Measurements from ENCODE around the gene RAB40B. TPM values are rescaled to one million over a fixed set of nuclear protein-coding genes. Genes with fewer than 3 reads are reported as not detected.
A peak's percentile ranks its signal among the peaks of the same experiment; 100 is the strongest.

The RAB40B gene
- total RNA-seq, 1 experiment from 2014 or later: 11.2 TPM

DNA sequence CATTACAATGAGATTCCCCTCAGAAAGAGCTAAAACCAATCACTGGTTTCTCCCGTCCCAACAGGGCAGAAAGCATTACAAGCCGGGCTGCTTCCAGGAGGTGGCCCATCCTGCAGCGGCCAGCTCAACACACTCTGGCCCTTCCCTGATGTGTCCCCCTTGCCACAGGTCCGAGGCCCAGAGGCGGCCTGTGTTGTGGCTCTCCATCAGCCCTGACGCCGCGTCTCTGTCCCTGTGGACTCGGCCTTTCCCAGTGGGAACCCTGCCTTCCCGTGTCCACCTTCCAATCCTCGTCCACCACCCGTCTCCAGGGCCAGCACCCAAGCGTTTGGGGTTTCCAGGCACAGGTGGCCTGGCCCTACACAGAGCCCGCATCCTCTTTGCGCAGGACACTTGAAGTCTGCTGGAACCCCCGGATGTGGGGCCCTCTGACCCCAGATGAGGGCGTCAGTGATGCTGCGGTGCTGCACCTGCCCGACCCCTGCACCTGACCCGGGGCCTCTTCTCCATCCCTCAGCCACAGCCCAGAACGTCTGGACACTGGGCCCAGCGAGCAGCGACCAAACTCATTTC, 21.1 kb downstream of the RAB40B start:
- H3K27ac ChIP-seq: no peak overlapping the region
- DNase-seq (ENCODE audit: low read depth in 1 of 2, low spot score in 2 of 2): no peak
- no peaks in the 10 kb centered on the region for H3K27me3 ChIP-seq (replicated peaks)
- H3K9me3 ChIP-seq (replicated peaks): peaks cover 9% of the 10 kb centered on the region
- no peak overlapping the region for H3K4me3 ChIP-seq
- no peaks in the 10 kb centered on the region for H3K4me1 ChIP-seq (replicated peaks)
- no peaks in the 10 kb centered on the region for H3K36me3 ChIP-seq

- no peak for DNase-seq (ENCODE audit: low read depth in 1 of 2, low spot score in 2 of 2)
- H3K4me3 ChIP-seq: no peak overlapping the region
- no peak overlapping the region for H3K27ac ChIP-seq
- no peaks in the 10 kb centered on the region for H3K4me1 ChIP-seq (replicated peaks)
- no peaks in the 10 kb centered on the region for H3K27me3 ChIP-seq (replicated peaks)
- no peaks in the 10 kb centered on the region for H3K36me3 ChIP-seq
- no peaks in the 10 kb centered on the region for H3K9me3 ChIP-seq (replicated peaks)
Observed at GRCh38 chr17:82675476-82676245, 22.8 kb downstream of the RAB40B start.

- Histone ChIP-seq H3K27me3 (replicated peaks) (no peaks in the 10 kb centered on the region), H3K27ac (no peak overlapping the region), H3K9me3 (replicated peaks) (no peaks in the 10 kb centered on the region), H3K36me3 (no peaks in the 10 kb centered on the region), H3K4me1 (replicated peaks) (no peaks in the 10 kb centered on the region), H3K4me3 (no peak overlapping the region)
- no peak for DNase-seq (ENCODE audit: low read depth in 1 of 2, low spot score in 2 of 2)
Observed at GRCh38 chr17:82674656-82675475, 23.6 kb downstream of the RAB40B start.

DNA sequence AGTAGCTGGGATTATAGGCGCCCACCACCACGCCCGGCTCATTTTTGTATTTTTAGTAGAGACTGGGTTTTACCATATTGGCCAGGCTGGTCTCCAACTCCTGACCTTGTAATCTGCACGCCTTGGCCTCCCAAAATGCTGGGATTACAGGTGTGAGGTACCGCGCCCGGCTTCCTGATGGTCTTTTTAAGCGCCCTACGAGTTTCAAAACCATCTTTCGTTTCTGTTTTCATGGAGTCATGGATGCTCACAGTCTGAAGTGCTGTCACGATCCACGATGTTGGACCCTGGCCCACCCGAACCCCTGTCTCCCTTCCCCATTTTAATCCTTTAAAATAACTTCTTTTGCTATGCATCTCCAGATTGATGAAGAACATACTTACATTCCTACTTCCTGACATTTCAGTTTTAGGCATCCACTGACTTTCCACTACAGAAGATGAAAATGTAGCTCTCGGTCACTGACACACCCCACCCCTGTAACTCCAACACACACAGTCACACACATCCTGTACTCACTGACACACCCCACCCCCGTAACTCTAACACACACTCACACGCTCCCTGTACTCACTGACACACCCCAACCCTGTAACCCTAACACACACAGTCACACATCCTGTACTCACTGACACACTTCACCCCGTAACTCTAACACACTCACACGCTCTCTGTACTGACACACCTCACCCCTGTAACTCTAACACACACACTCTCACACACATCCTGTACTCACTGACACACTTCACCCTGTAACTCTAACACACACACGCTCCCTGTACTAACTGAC, 27.6 kb downstream of the RAB40B start:
- Histone ChIP-seq H3K27ac (no peak overlapping the region), H3K27me3 (replicated peaks) (no peaks in the 10 kb centered on the region), H3K4me1 (replicated peaks) (peaks cover 7% of the 10 kb centered on the region), H3K9me3 (replicated peaks) (no peaks in the 10 kb centered on the region), H3K36me3 (no peaks in the 10 kb centered on the region), H3K4me3 (no peak overlapping the region)
- no peak for DNase-seq (ENCODE audit: low read depth in 1 of 2, low spot score in 2 of 2)

- Histone ChIP-seq H3K27me3 (replicated peaks) (no peaks in the 10 kb centered on the region), H3K4me3 (no peak overlapping the region), H3K27ac (no peak overlapping the region), H3K36me3 (no peaks in the 10 kb centered on the region), H3K9me3 (replicated peaks) (no peaks in the 10 kb centered on the region), H3K4me1 (replicated peaks) (peaks cover 7% of the 10 kb centered on the region)
- peak; percentile 61 to 81 for DNase-seq (ENCODE audit: low read depth in 1 of 2, low spot score in 2 of 2)
Observed at GRCh38 chr17:82668631-82669099, 29.8 kb downstream of the RAB40B start.

DNA sequence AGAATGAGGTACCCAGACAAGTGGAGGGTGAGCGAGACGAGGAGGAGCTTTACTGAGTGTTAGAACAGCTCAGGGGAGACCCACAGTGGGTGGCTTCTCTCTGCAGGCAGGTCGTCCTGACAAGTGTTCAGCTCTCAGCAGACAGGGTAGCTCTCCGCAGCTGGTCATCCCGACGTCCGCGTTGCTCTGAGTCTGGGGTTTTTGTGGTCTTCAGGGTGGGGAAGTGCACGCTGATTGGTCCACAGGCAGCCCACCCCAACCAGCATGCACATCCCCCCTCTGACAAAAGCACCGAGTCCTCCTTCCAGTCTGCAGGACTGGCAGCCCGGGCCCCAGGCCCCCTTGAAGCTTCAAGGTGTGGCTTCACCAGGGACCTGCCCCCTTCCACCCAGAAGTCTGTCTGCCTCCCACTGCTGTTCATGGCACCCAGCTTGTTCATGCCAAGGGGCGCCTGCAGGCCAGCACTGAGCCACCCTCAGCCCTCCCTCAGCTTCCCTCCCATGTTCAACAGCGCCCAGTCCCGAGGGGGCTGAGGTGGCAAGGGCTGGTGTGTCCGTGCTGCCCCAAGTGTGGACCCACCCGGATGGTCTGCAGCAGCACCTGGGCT, 30.4 kb downstream of the RAB40B start:
- no peak for DNase-seq (ENCODE audit: low read depth in 1 of 2, low spot score in 2 of 2)
- H3K27me3 ChIP-seq (replicated peaks): no peaks in the 10 kb centered on the region

DNA sequence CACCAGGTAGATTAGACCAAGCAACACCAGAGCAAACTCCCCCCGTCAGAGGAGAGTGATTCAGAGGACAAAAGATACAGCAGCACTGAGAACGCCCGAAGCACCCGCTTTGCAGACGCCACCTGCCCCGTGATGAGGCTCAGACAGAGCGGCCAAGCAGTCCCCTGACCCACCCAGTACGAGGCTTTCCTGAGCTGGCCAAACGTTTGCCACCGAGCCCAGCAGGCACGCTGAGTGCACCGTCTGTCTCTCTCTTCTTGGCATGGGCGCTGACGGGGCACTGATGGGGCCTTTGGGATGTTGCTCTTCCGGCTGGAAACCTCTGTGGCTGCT, 30.9 kb downstream of the RAB40B start:
- H3K27me3 ChIP-seq (replicated peaks): no peaks in the 10 kb centered on the region
- no peak for DNase-seq (ENCODE audit: low read depth in 1 of 2, low spot score in 2 of 2)
- H3K36me3 ChIP-seq: no peaks in the 10 kb centered on the region
- H3K27ac ChIP-seq: no peak overlapping the region
- H3K4me1 ChIP-seq (replicated peaks): peaks cover 7% of the 10 kb centered on the region
- H3K4me3 ChIP-seq: no peak overlapping the region
- H3K9me3 ChIP-seq (replicated peaks): no peaks in the 10 kb centered on the region

More for the DNA sequence above, 30.4 kb downstream of the RAB40B start:
- no peaks in the 10 kb centered on the region for H3K9me3 ChIP-seq (replicated peaks)
- peaks cover 7% of the 10 kb centered on the region for H3K4me1 ChIP-seq (replicated peaks)
- no peak overlapping the region for H3K4me3 ChIP-seq
- no peaks in the 10 kb centered on the region for H3K36me3 ChIP-seq
- H3K27ac ChIP-seq: no peak overlapping the region

DNA sequence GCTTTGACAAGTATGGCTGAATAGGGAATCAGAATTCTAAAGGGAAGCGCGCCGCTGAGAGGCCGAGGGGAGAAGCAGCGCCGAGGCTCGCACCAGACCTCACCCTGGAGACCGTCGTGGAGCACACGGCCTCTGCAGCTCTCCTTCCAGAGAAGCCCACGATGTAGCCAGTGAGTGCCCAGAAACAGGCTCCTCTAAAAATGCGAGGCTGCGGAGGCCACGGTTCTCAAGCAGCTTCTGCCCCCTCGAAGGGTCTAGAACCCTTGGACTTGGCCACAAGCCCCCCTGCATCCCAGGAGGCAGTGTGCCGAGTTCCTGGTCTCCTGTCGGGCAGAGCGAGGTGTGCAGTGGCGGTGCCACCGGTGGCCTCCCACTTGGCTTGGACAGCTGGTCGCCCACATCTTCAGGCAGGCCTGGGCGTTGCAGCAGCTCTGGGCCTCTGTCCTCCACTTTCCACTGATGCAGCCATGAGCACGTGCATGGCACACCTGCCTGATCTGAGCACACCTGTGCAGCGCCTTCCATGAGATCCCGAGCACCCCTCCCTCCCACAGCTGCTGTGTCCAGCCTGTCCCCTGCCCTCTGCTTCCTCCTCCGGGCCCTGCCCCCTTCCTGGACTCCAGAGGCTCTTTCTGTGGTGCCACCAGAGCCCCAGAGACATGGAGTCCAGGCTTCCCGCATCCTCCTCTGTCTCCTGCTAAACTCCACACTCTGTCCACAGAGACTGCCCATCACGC, 31.4 kb downstream of the RAB40B start:
- no peak overlapping the region for H3K27ac ChIP-seq
- H3K4me3 ChIP-seq: no peak overlapping the region
- H3K36me3 ChIP-seq: no peaks in the 10 kb centered on the region
- DNase-seq (ENCODE audit: low read depth in 1 of 2, low spot score in 2 of 2): no peak
- H3K4me1 ChIP-seq (replicated peaks): peaks cover 7% of the 10 kb centered on the region
- no peaks in the 10 kb centered on the region for H3K9me3 ChIP-seq (replicated peaks)
- no peaks in the 10 kb centered on the region for H3K27me3 ChIP-seq (replicated peaks)

DNA sequence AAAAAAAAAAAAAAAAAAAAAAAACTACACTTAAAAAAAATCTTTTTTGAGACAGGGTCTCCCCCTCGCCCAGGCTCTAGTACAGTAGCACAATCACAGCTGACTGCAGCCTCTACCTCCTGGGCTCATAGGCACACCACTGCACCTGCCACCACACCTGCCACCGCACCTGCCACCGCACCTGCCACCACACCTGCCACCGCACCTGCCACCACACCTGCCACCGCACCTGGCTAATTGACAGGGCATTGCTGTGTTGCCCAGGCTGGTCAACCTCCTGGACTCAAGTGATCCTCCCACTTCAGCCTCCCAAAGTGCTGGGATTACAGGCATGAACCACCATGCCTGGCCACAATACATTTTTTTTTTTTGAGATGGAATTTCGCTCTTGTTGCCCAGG, 32.6 kb downstream of the RAB40B start:
- Histone ChIP-seq H3K4me1 (replicated peaks) (peaks cover 7% of the 10 kb centered on the region), H3K4me3 (no peak overlapping the region), H3K27me3 (replicated peaks) (no peaks in the 10 kb centered on the region), H3K9me3 (replicated peaks) (no peaks in the 10 kb centered on the region), H3K36me3 (no peaks in the 10 kb centered on the region), H3K27ac (no peak overlapping the region)
- no peak for DNase-seq (ENCODE audit: low read depth in 1 of 2, low spot score in 2 of 2)

DNA sequence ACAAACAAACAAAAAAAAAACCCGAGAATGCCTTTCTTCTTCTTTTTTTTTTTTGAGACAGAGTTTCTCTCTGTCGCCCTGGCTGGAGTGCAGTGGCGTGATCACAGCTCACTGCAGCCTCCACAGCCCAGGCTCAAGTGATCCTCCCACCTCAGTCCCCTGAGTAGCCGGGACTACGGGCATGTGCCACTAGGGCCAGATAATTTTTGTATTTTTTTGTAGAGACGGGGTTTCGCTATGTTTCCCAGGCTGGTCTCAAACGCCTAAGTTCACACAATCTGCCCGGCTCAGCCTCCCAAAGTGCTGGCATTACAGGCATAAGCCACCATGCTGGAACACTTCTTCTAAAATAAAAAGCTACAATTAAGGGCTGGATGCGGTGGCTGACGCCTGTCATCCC, 33.3 kb downstream of the RAB40B start:
- H3K27me3 ChIP-seq (replicated peaks): no peaks in the 10 kb centered on the region
- no peak overlapping the region for H3K27ac ChIP-seq
- H3K9me3 ChIP-seq (replicated peaks): no peaks in the 10 kb centered on the region; the same call in 1 of the 2 replicates
- H3K4me3 ChIP-seq: no peak overlapping the region
- peaks cover 7% of the 10 kb centered on the region for H3K4me1 ChIP-seq (replicated peaks)
- no peak for DNase-seq (ENCODE audit: low read depth in 1 of 2, low spot score in 2 of 2)
- no peaks in the 10 kb centered on the region for H3K36me3 ChIP-seq

DNA sequence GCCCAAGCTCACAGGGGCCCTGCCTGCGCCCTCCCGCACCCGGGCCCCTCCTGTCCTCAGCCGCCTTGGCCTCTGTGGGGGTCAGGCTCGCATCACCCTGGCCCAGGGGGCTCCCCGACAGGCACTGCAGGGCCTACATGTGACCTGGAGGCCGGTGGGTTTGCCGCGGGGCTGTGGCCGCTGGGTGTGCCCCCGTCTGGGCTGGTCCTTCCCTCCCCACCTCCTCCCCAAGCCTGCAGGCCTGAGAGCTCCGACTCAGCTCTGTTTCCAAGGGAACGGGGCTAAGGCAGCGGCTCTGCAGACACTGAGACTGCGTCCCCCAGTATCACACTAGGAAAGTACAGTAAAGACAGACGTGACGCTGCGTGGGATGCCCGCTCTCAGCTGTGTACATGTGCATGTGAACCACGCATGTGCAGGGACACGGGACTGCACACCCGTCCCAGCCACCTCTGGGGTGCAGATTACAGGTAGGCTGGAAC, 33.8 kb downstream of the RAB40B start:
- no peaks in the 10 kb centered on the region; the same call in 1 of the 2 replicates for H3K9me3 ChIP-seq (replicated peaks)
- no peak overlapping the region for H3K27ac ChIP-seq
- peaks cover 7% of the 10 kb centered on the region for H3K4me1 ChIP-seq (replicated peaks)
- H3K36me3 ChIP-seq: no peaks in the 10 kb centered on the region
- H3K27me3 ChIP-seq (replicated peaks): no peaks in the 10 kb centered on the region
- H3K4me3 ChIP-seq: no peak overlapping the region
- no peak for DNase-seq (ENCODE audit: low read depth in 1 of 2, low spot score in 2 of 2)

GRCh38 chr17:82664276-82664575, 34.3 kb downstream of the RAB40B start:
- Histone ChIP-seq H3K36me3 (no peaks in the 10 kb centered on the region), H3K4me3 (no peak overlapping the region), H3K4me1 (replicated peaks) (peaks cover 7% of the 10 kb centered on the region), H3K27me3 (replicated peaks) (no peaks in the 10 kb centered on the region), H3K27ac (no peak overlapping the region), H3K9me3 (replicated peaks) (no peaks in the 10 kb centered on the region; the same call in 1 of the 2 replicates)
- DNase-seq (ENCODE audit: low read depth in 1 of 2, low spot score in 2 of 2): no peak

Data from SJSA1 (cell line).